Activated CD4-positive, alpha-beta memory T cell treated with anti-CD3 and anti-CD28 coated beads, Interleukin-2, amount 10 ng/mL, durations not matched to agents 7 days and 5 days (primary cell): ENCODE results near the gene GLB1L. TPM values are rescaled to one million over a fixed set of nuclear protein-coding genes. Genes with fewer than 3 reads are reported as not detected.
"Not testable (repeated sequence)": the region's sequence is repeated elsewhere in the genome, so short reads cannot be mapped to it uniquely, and the experiment has no call there.

Experiments
- CTCF ChIA-PET: fragments of 350-600 bp; sonication (Branson Sonifier 250); formaldehyde crosslinking; loops from one replicate; lab custom pipeline; 2021; ENCODE audit warnings: antibody characterized with exemption, inconsistent platforms; lab: Charles Lee
- POLR2A ChIA-PET: fragments of 350-600 bp; sonication (Branson Sonifier 250); formaldehyde crosslinking; loops from one replicate; lab custom pipeline; 2021; ENCODE audit warnings: antibody characterized with exemption; lab: Charles Lee
- DNase-seq: peaks from one replicate; pipeline ENCODE4 v3.0.0-alpha.2; 2020
- H3K27ac Mint-ChIP-seq: one replicate; pipeline ENCODE4 v1.8.0; 2021; ENCODE audit warnings: mild to moderate bottlenecking, mixed read lengths
- H3K27me3 Mint-ChIP-seq: one replicate; pipeline ENCODE4 v1.8.0; 2021; ENCODE audit warnings: mixed read lengths
- H3K36me3 Mint-ChIP-seq: one replicate; pipeline ENCODE4 v1.8.0; 2021; ENCODE audit warnings: low read depth, mixed read lengths
- H3K4me1 Mint-ChIP-seq: one replicate; pipeline ENCODE4 v1.8.0; 2021; ENCODE audit warnings: mixed read lengths
- H3K4me3 Mint-ChIP-seq: one replicate; pipeline ENCODE4 v1.8.0; 2021; ENCODE audit warnings: mild to moderate bottlenecking, mixed read lengths
- H3K9me3 Mint-ChIP-seq: one replicate; pipeline ENCODE4 v1.8.0; 2021; ENCODE audit warnings: mixed read lengths
- total RNA-seq, 2 experiments: library from RNA; stranded (reverse); gene quantifications; one replicate each; pipeline ENCODE4 v1.2.3, GENCODE V29; 2021

The GLB1L gene
- total RNA-seq, 2 experiments from 2014 or later = 6.2 to 7.3 TPM

DNA sequence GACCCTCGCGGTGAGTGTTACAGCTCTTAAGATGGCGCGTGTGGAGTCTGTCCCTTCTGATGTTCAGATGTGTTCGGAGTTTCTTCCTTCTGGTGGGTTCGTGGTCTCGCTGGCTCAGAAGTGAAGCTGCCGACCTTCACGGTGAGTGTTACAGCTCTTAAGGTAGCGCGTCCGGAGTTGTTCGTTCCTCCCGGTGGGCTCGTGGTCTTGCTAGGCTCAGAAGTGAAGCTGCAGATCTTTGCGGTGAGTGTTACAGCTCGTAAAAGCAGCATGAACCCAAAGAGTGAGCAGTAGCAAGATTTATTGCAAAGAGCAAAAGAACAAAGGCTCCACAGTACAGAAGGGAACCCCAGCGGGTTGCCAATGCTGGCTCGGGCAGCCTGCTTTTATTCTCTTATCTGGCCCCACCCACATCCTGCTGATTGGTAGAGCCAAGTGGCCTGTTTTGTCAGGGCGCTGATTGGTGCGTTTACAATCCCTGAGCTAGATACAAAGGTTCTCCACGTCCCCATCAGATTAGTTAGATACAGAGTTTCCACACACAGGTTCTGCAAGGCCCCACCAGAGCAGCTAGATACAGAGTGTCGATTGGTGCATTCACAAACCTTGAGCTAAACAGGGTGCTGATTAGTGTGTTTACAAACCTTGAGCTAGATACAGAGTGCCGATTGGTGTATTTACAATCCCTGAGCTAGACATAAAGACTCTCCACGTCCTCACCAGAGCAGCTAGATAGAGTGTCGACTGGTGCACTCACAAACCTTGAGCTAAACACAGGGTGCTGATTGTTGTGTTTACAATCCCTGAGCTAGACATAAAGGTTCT lies 44.5 kb downstream of the GLB1L start:
- H3K36me3 Mint-ChIP-seq, H3K4me1 Mint-ChIP-seq, DNase-seq, H3K9me3 Mint-ChIP-seq: not testable (repeated sequence)
- H3K27ac Mint-ChIP-seq = peak overlapping the region; percentile 68
- POLR2A ChIA-PET = interaction anchor here (0.9 to 1.5 kb wide), 3 partner anchors 19 to 44 kb away, joined by 3 to 4 read pairs (median 3); partner anchors contain the start of genes GLB1L and STK16
- H3K27me3 Mint-ChIP-seq = peaks cover 14% of the 10 kb centered on the region
- H3K4me3 Mint-ChIP-seq = peak overlapping the region; percentile 34
- CTCF ChIA-PET = interaction anchor here (0.7 to 1.6 kb wide), 2 partner anchors 11 to 94 kb away, joined by 3 read pairs; no protein-coding TSS in a partner anchor

- H3K36me3 Mint-ChIP-seq = peaks cover 3% of the 10 kb centered on the region
- H3K9me3 Mint-ChIP-seq = peaks cover 7% of the 10 kb centered on the region
- ChIA-PET CTCF (interaction anchor here (1.6 kb wide), 1 partner anchor 95 kb away, joined by 3 read pairs; no protein-coding TSS in a partner anchor), POLR2A (interaction anchor here (0.9 to 1.5 kb wide), 5 partner anchors 18 to 54 kb away, joined by 3 to 4 read pairs (median 3); partner anchors contain the start of genes CNPPD1 and TUBA4A)
- no peak overlapping the region for H3K4me3 Mint-ChIP-seq
- H3K27ac Mint-ChIP-seq = no peak overlapping the region
- H3K4me1 Mint-ChIP-seq = peaks cover 5% of the 10 kb centered on the region
- DNase-seq = no peak
- H3K27me3 Mint-ChIP-seq = peaks cover 17% of the 10 kb centered on the region
Observed at GRCh38 chr2:219199470-219200211, 45.6 kb downstream of the GLB1L start.

GRCh38 chr2:219198974-219199373 lies 46.3 kb downstream of the GLB1L start:
- H3K36me3 Mint-ChIP-seq = no peaks in the 10 kb centered on the region
- POLR2A ChIA-PET = interaction anchor here (0.9 to 1.1 kb wide), 3 partner anchors 18 to 55 kb away, joined by 3 read pairs; partner anchors contain the start of genes CNPPD1 and TUBA4A
- peaks cover 17% of the 10 kb centered on the region for H3K27me3 Mint-ChIP-seq
- H3K4me1 Mint-ChIP-seq = peaks cover 5% of the 10 kb centered on the region
- DNase-seq = no peak
- CTCF ChIA-PET = interaction anchor here (1.6 kb wide), 1 partner anchor 96 kb away, joined by 3 read pairs; no protein-coding TSS in a partner anchor
- no peak overlapping the region for H3K27ac Mint-ChIP-seq
- no peak overlapping the region for H3K4me3 Mint-ChIP-seq
- H3K9me3 Mint-ChIP-seq = peaks cover 3% of the 10 kb centered on the region

- no peaks in the 10 kb centered on the region for H3K36me3 Mint-ChIP-seq
- DNase-seq = no peak
- POLR2A ChIA-PET = interaction anchor here (1.0 to 4.9 kb wide), 3 partner anchors 9 to 21 kb away, joined by 3 to 21 read pairs (median 6); partner anchors contain the start of genes CNPPD1 and ZFAND2B
Observed at GRCh38 chr2:219197388-219197787, 47.9 kb downstream of the GLB1L start.

DNA sequence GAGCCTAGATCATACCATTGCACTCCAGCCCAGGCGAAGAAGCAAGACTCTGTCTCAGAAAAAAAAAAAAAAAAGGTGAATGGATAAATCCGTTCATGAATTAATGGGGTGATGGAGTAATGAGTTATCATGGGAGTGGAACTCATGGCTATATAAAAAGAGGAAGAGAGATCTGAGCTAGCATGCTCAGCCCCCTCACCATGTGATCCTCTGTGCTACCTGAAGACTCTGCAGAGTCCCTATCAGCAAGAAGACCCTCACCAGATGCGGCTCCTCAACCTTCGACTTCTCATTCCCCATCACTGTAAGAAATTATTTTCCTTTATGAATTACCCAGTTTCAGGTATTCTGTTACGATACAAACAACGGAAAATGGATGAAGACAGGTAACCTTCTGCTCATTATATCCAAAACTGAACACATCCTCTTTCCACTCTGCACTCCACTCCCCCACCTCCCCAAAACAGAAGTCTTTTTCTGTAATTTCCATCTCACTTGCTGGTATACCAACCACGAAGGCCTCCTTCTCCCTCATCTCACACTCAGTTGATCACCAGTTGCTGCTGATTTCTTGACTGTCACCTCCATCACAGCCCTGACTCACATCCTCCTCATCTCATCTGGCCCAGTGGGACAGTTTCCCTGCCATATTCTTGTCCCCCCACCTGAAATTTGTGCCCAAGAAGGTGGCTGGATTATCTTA lies 58.3 kb downstream of the GLB1L start:
- Mint-ChIP-seq H3K27me3 (no peaks in the 10 kb centered on the region), H3K36me3 (peaks cover 41% of the 10 kb centered on the region), H3K4me1 (peaks cover 25% of the 10 kb centered on the region), H3K4me3 (no peak overlapping the region), H3K9me3 (no peaks in the 10 kb centered on the region), H3K27ac (peak overlapping the region; percentile 21)
- ChIA-PET CTCF (interaction anchor here (0.6 kb wide), 2 partner anchors 20 to 27 kb away, joined by 3 to 6 read pairs; partner anchors contain the start of gene NHEJ1), POLR2A (no interaction called here)
- DNase-seq = no peak

More at GRCh38 chr2:219197388-219197787, 47.9 kb downstream of the GLB1L start:
- peaks cover 5% of the 10 kb centered on the region for H3K4me1 Mint-ChIP-seq
- peaks cover 17% of the 10 kb centered on the region for H3K27me3 Mint-ChIP-seq
- CTCF ChIA-PET = interaction anchor here (0.7 to 1.8 kb wide), 4 partner anchors 21 to 98 kb away, joined by 3 to 5 read pairs (median 4); partner anchors contain the start of gene CNPPD1
- H3K9me3 Mint-ChIP-seq = no peaks in the 10 kb centered on the region
- no peak overlapping the region for H3K4me3 Mint-ChIP-seq
- no peak overlapping the region for H3K27ac Mint-ChIP-seq

Other genes starting within 250 kb of the GLB1L start
- not detected for gene CFAP65, start 203.9 kb downstream of the GLB1L start, total RNA-seq
- not detected for gene IHH, start 184.5 kb downstream of the GLB1L start, total RNA-seq
- 10 to 100 TPM; 12.0 to 12.2 TPM for gene NHEJ1, start 84.6 kb downstream of the GLB1L start, total RNA-seq
- gene SLC23A3, start 75.4 kb downstream of the GLB1L start, total RNA-seq = 1 to 10 TPM; 2.3 TPM
- 10 to 100 TPM; 68.7 to 72.9 TPM for gene CNPPD1, start 68.5 kb downstream of the GLB1L start, total RNA-seq
- gene RETREG2, start 67.2 kb downstream of the GLB1L start, total RNA-seq = 100 to 1,000 TPM; 107 to 113 TPM
- gene ZFAND2B, start 38.7 kb downstream of the GLB1L start, total RNA-seq = 10 to 100 TPM; 51.4 to 56.7 TPM
- 10 to 100 TPM; 15.2 to 17.9 TPM for gene ABCB6, start 26.5 kb downstream of the GLB1L start, total RNA-seq
- 10 to 100 TPM; 58.9 to 60.7 TPM for gene ATG9A, start 15.8 kb downstream of the GLB1L start, total RNA-seq
- gene ANKZF1, start 15.6 kb downstream of the GLB1L start, total RNA-seq = 100 to 1,000 TPM; 121 to 122 TPM
- 10 to 100 TPM; 41.6 to 42.3 TPM for gene STK16, start within 50 bp of the GLB1L start, total RNA-seq
- not detected for gene TUBA4B, start 7.8 kb upstream of the GLB1L start, total RNA-seq
- 100 to 1,000 TPM; 313 to 344 TPM for gene TUBA4A, start 8.5 kb upstream of the GLB1L start, total RNA-seq
- 10 to 100 TPM; 57.0 to 59.7 TPM for gene DNAJB2, start 33.9 kb upstream of the GLB1L start, total RNA-seq
- under 1 TPM; 0.28 to 0.33 TPM for gene PTPRN, start 64.0 kb upstream of the GLB1L start, total RNA-seq
- gene RESP18, start 87.3 kb upstream of the GLB1L start, total RNA-seq = not detected
- gene DNPEP, start 142.5 kb upstream of the GLB1L start, total RNA-seq = 10 to 100 TPM; 40.1 to 44.4 TPM
- gene DES, start 172.9 kb upstream of the GLB1L start, total RNA-seq = not detected
- 1 to 10 TPM in 1 of 2 experiments, under 1 TPM in 1; 0.20 to 1.1 TPM for gene SPEG, start 189.4 kb upstream of the GLB1L start, total RNA-seq